ENCODE results near the gene CC2D1A. TPM values are rescaled to one million over a fixed set of nuclear protein-coding genes. Genes with fewer than 3 reads are reported as not detected.

The CC2D1A gene
- polyA plus RNA-seq, 1 experiment, result 13.1 TPM

- no peak for TF ChIP-seq CTCF (IDR thresholded peaks at IDR 0.05; ENCODE audit: insufficient read depth, low read depth, low read length)
- Histone ChIP-seq H3K4me3 (ENCODE audit: low read depth, low read length) (no peak overlapping the region), H3K36me3 (ENCODE audit: control insufficient read depth, insufficient read depth, low read length) (peaks cover 35% of the 10 kb centered on the region), H3K27me3 (ENCODE audit: control insufficient read depth, insufficient read depth, low read length) (no peaks in the 10 kb centered on the region)
- no peak for DNase-seq (ENCODE audit: low read depth)
- ChIA-PET POLR2A (no interaction called here), CTCF (no interaction called here)
These were observed 17.4 kb downstream of the CC2D1A start for GRCh38 chr19:13923194-13923987.

DNA sequence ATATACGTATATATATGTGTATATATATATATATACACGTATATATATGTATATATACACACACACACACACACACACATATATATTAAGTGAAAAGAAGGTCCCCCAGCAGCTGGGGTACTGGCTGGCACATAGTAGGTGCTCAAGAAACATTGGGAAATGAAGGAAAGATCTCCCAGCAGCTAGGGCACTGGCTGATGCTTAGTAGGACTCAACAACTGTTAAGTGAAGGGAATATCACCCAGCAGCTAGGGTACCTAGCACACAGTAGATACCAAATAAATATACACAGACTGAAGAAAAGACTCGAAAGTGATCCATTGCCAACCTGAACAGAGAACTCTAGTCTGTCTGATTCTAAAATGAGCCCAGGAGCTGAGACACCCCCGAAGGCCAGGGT is 20.0 kb downstream of the CC2D1A start:
- TF ChIP-seq CTCF (IDR thresholded peaks at IDR 0.05; ENCODE audit: insufficient read depth, low read depth, low read length), result no peak
- DNase-seq (ENCODE audit: low read depth), result no peak
- no peak overlapping the region for H3K4me3 ChIP-seq (ENCODE audit: low read depth, low read length)
- H3K36me3 ChIP-seq (ENCODE audit: control insufficient read depth, insufficient read depth, low read length), result peaks cover 28% of the 10 kb centered on the region
- ChIA-PET POLR2A (no interaction called here), CTCF (interaction anchor here (0.5 to 1.5 kb wide), 3 partner anchors 8 to 436 kb away, joined by 3 to 7 read pairs (median 4); no protein-coding TSS in a partner anchor)
- no peaks in the 10 kb centered on the region for H3K27me3 ChIP-seq (ENCODE audit: control insufficient read depth, insufficient read depth, low read length)

GRCh38 chr19:13926715-13927114 is 20.7 kb downstream of the CC2D1A start:
- DNase-seq (ENCODE audit: low read depth), result no peak
- no peak for TF ChIP-seq CTCF (IDR thresholded peaks at IDR 0.05; ENCODE audit: insufficient read depth, low read depth, low read length)
- H3K27me3 ChIP-seq (ENCODE audit: control insufficient read depth, insufficient read depth, low read length), result no peaks in the 10 kb centered on the region
- POLR2A ChIA-PET, result no interaction called here
- peaks cover 27% of the 10 kb centered on the region for H3K36me3 ChIP-seq (ENCODE audit: control insufficient read depth, insufficient read depth, low read length)
- no peak overlapping the region for H3K4me3 ChIP-seq (ENCODE audit: low read depth, low read length)
- CTCF ChIA-PET, result interaction anchor here (1.4 kb wide), 1 partner anchor 10 kb away, joined by 7 read pairs; no protein-coding TSS in a partner anchor

DNA sequence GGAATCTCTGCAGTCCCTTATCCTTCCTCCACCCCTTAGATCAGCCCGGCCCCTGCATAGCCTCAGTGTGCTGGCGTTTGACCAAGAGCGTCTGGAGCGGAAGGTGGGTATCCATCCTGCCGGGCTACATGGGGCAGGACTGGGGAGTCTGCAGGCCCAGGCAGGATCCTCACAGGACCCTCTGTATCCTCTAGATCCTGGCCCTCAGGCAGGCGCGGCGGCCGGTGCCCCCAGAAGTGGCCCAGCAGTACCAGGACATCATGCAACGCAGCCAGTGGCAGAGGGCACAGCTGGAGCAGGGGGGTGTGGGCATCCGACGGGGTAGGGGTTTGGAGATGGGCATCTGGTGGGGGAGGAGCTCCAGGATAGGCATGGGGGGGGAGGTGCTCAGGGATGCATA is 23.3 kb downstream of the CC2D1A start:
- Histone ChIP-seq H3K27me3 (ENCODE audit: control insufficient read depth, insufficient read depth, low read length) (no peaks in the 10 kb centered on the region), H3K36me3 (ENCODE audit: control insufficient read depth, insufficient read depth, low read length) (peaks cover 24% of the 10 kb centered on the region), H3K4me3 (ENCODE audit: low read depth, low read length) (no peak overlapping the region)
- DNase-seq (ENCODE audit: low read depth), result no peak
- no peak for TF ChIP-seq CTCF (IDR thresholded peaks at IDR 0.05; ENCODE audit: insufficient read depth, low read depth, low read length)
- POLR2A ChIA-PET, result no interaction called here
- CTCF ChIA-PET, result interaction anchor here (1.4 kb wide), 1 partner anchor 48 kb away, joined by 4 read pairs; no protein-coding TSS in a partner anchor

DNA sequence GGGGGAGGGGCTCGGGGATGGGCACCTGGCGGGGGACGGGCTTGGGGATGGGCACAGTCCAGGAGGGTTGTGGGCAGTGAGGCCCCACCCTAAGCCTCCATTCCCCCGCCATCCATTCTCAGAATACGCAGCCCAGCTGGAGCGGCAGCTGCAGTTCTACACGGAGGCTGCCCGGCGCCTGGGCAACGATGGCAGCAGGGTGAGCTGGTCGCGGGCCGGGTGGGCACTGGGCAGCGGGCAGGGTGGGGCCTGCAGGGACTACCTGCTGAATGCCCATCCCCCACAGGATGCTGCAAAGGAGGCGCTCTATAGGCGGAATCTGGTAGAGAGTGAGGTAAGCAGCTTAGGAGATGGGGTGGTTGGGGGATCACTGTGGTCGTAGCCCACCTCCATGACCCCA is 24.0 kb downstream of the CC2D1A start:
- H3K27me3 ChIP-seq (ENCODE audit: control insufficient read depth, insufficient read depth, low read length), result no peaks in the 10 kb centered on the region
- H3K4me3 ChIP-seq (ENCODE audit: low read depth, low read length), result no peak overlapping the region
- CTCF ChIA-PET, result interaction anchor here (1.4 kb wide), 1 partner anchor 49 kb away, joined by 4 read pairs; no protein-coding TSS in a partner anchor
- TF ChIP-seq CTCF (IDR thresholded peaks at IDR 0.05; ENCODE audit: insufficient read depth, low read depth, low read length), result no peak
- POLR2A ChIA-PET, result no interaction called here
- H3K36me3 ChIP-seq (ENCODE audit: control insufficient read depth, insufficient read depth, low read length), result peaks cover 27% of the 10 kb centered on the region
- DNase-seq (ENCODE audit: low read depth), result no peak

All from BJ (cell line).